Activated gamma-delta T cell (primary cell): ENCODE results near the gene TFAP2B.

ENCODE experiments used
- DNase-seq: peaks from one replicate; lab custom pipeline; 2025; lab: John Stamatoyannopoulos, UW

Gene TFAP2B

GRCh38 chr6:50848989-50849795 lies 30.5 kb downstream of the TFAP2B start:
- no peak for DNase-seq

GRCh38 chr6:50849796-50850180 lies 31.1 kb downstream of the TFAP2B start:
- DNase-seq, result no peak

- no peak for DNase-seq
These were observed 31.8 kb downstream of the TFAP2B start for GRCh38 chr6:50850223-50851048.

- DNase-seq, result no peak
These were observed 32.6 kb downstream of the TFAP2B start for GRCh38 chr6:50851049-50851845.

GRCh38 chr6:50853939-50854338 lies 35.3 kb downstream of the TFAP2B start:
- no peak for DNase-seq

- no peak for DNase-seq
These were observed 43.0 kb downstream of the TFAP2B start for GRCh38 chr6:50861692-50862091.

- DNase-seq, result no peak
These were observed 43.5 kb downstream of the TFAP2B start for GRCh38 chr6:50862176-50862575.

- DNase-seq, result no peak
These were observed 45.9 kb downstream of the TFAP2B start for GRCh38 chr6:50864601-50865000.

- no peak for DNase-seq
These were observed 49.8 kb downstream of the TFAP2B start for GRCh38 chr6:50868466-50868865.

- DNase-seq, result no peak
These were observed 54.5 kb downstream of the TFAP2B start for GRCh38 chr6:50873167-50873566.

GRCh38 chr6:50884364-50884763 lies 65.7 kb downstream of the TFAP2B start:
- DNase-seq, result no peak

GRCh38 chr6:50887112-50887511 lies 68.4 kb downstream of the TFAP2B start:
- DNase-seq, result no peak

GRCh38 chr6:50889497-50889896 lies 70.8 kb downstream of the TFAP2B start:
- no peak for DNase-seq

GRCh38 chr6:50889935-50890334 lies 71.3 kb downstream of the TFAP2B start:
- DNase-seq, result no peak

- DNase-seq, result no peak
These were observed 71.9 kb downstream of the TFAP2B start for GRCh38 chr6:50890579-50890978.

GRCh38 chr6:50891290-50891689 lies 72.6 kb downstream of the TFAP2B start:
- no peak for DNase-seq
